ENCODE data around the gene FRYL. TPM values are rescaled to one million over a fixed set of nuclear protein-coding genes. Genes with fewer than 3 reads are reported as not detected.

The FRYL gene
- total RNA-seq, 1 experiment from 2014 or later, result 103 TPM

- no peak for DNase-seq
- no peak overlapping the region for H2AFZ ChIP-seq (ENCODE audit: low read length)
- H3K27me3 ChIP-seq (ENCODE audit: low read length), result no peaks in the 10 kb centered on the region
- H3K4me1 ChIP-seq (ENCODE audit: low read length), result peaks cover 20% of the 10 kb centered on the region
- H3K4me2 ChIP-seq (ENCODE audit: low read depth, low read length, poor library complexity, severe bottlenecking), result no peak overlapping the region
- H3K4me3 ChIP-seq (ENCODE audit: low read length), result no peak overlapping the region
- H4K20me1 ChIP-seq (ENCODE audit: insufficient read depth, low read depth, low read length), result no peaks in the 10 kb centered on the region
- H3K9me3 ChIP-seq (ENCODE audit: low read length), result no peaks in the 10 kb centered on the region
- H3K9ac ChIP-seq (ENCODE audit: low read length), result no peak overlapping the region
- no peaks in the 10 kb centered on the region for H3K9me2 ChIP-seq (replicated peaks; ENCODE audit: insufficient read depth, low read length)
- H3K27ac ChIP-seq (ENCODE audit: low read length), result no peak overlapping the region
- peaks cover 12% of the 10 kb centered on the region; the same call in 1 of the 2 replicates for H3K79me2 ChIP-seq (ENCODE audit: low read length)
- peaks cover 13% of the 10 kb centered on the region; the same call in 1 of the 2 replicates for H3K36me3 ChIP-seq (ENCODE audit: insufficient read depth, low read length)
These were observed 176.0 kb downstream of the FRYL start for GRCh38 chr4:48604041-48604440.

- Histone ChIP-seq H3K79me2 (ENCODE audit: low read length) (peaks cover 12% of the 10 kb centered on the region; the same call in 1 of the 2 replicates), H2AFZ (ENCODE audit: low read length) (no peak overlapping the region)
- DNase-seq, result no peak
These were observed 176.6 kb downstream of the FRYL start for GRCh38 chr4:48603366-48604003.

GRCh38 chr4:48602763-48603162, 177.3 kb downstream of the FRYL start:
- DNase-seq, result no peak
- H3K79me2 ChIP-seq (ENCODE audit: low read length), result peaks cover 12% of the 10 kb centered on the region; the same call in 1 of the 2 replicates

More at GRCh38 chr4:48603366-48604003, 176.6 kb downstream of the FRYL start:
- Histone ChIP-seq H3K27me3 (ENCODE audit: low read length) (no peaks in the 10 kb centered on the region), H4K20me1 (ENCODE audit: insufficient read depth, low read depth, low read length) (no peaks in the 10 kb centered on the region), H3K9me2 (replicated peaks; ENCODE audit: insufficient read depth, low read length) (no peaks in the 10 kb centered on the region), H3K36me3 (ENCODE audit: insufficient read depth, low read length) (peaks cover 9% of the 10 kb centered on the region; the same call in 1 of the 2 replicates), H3K4me2 (ENCODE audit: low read depth, low read length, poor library complexity, severe bottlenecking) (no peak overlapping the region), H3K4me1 (ENCODE audit: low read length) (peaks cover 20% of the 10 kb centered on the region), H3K4me3 (ENCODE audit: low read length) (no peak overlapping the region), H3K27ac (ENCODE audit: low read length) (no peak overlapping the region), H3K9me3 (ENCODE audit: low read length) (no peaks in the 10 kb centered on the region), H3K9ac (ENCODE audit: low read length) (no peak overlapping the region)

GRCh38 chr4:48602222-48602621, 177.9 kb downstream of the FRYL start:
- Histone ChIP-seq H3K4me2 (ENCODE audit: low read depth, low read length, poor library complexity, severe bottlenecking) (no peak overlapping the region), H3K4me1 (ENCODE audit: low read length) (peaks cover 20% of the 10 kb centered on the region), H3K27me3 (ENCODE audit: low read length) (no peaks in the 10 kb centered on the region), H3K79me2 (ENCODE audit: low read length) (peaks cover 12% of the 10 kb centered on the region; the same call in 1 of the 2 replicates), H3K4me3 (ENCODE audit: low read length) (no peak overlapping the region), H3K36me3 (ENCODE audit: insufficient read depth, low read length) (peaks cover 7% of the 10 kb centered on the region; the same call in 1 of the 2 replicates), H3K9ac (ENCODE audit: low read length) (no peak overlapping the region), H3K9me3 (ENCODE audit: low read length) (no peaks in the 10 kb centered on the region), H4K20me1 (ENCODE audit: insufficient read depth, low read depth, low read length) (no peaks in the 10 kb centered on the region), H2AFZ (ENCODE audit: low read length) (no peak overlapping the region), H3K27ac (ENCODE audit: low read length) (no peak overlapping the region), H3K9me2 (replicated peaks; ENCODE audit: insufficient read depth, low read length) (no peaks in the 10 kb centered on the region)
- no peak for DNase-seq

More at GRCh38 chr4:48602763-48603162, 177.3 kb downstream of the FRYL start:
- no peak overlapping the region for H3K27ac ChIP-seq (ENCODE audit: low read length)
- no peak overlapping the region for H3K4me2 ChIP-seq (ENCODE audit: low read depth, low read length, poor library complexity, severe bottlenecking)
- H3K9me3 ChIP-seq (ENCODE audit: low read length), result no peaks in the 10 kb centered on the region
- H3K36me3 ChIP-seq (ENCODE audit: insufficient read depth, low read length), result peaks cover 7% of the 10 kb centered on the region; the same call in 1 of the 2 replicates
- peaks cover 20% of the 10 kb centered on the region for H3K4me1 ChIP-seq (ENCODE audit: low read length)
- H3K27me3 ChIP-seq (ENCODE audit: low read length), result no peaks in the 10 kb centered on the region
- no peaks in the 10 kb centered on the region for H4K20me1 ChIP-seq (ENCODE audit: insufficient read depth, low read depth, low read length)
- no peak overlapping the region for H3K4me3 ChIP-seq (ENCODE audit: low read length)
- no peak overlapping the region for H3K9ac ChIP-seq (ENCODE audit: low read length)
- no peaks in the 10 kb centered on the region for H3K9me2 ChIP-seq (replicated peaks; ENCODE audit: insufficient read depth, low read length)
- no peak overlapping the region for H2AFZ ChIP-seq (ENCODE audit: low read length)

GRCh38 chr4:48596336-48596735, 183.7 kb downstream of the FRYL start:
- Histone ChIP-seq H2AFZ (ENCODE audit: low read length) (no peak overlapping the region), H3K9me3 (ENCODE audit: low read length) (no peaks in the 10 kb centered on the region), H3K9ac (ENCODE audit: low read length) (no peak overlapping the region), H3K4me1 (ENCODE audit: low read length) (peaks cover 5% of the 10 kb centered on the region), H3K9me2 (replicated peaks; ENCODE audit: insufficient read depth, low read length) (no peaks in the 10 kb centered on the region), H3K4me2 (ENCODE audit: low read depth, low read length, poor library complexity, severe bottlenecking) (no peak overlapping the region), H4K20me1 (ENCODE audit: insufficient read depth, low read depth, low read length) (no peaks in the 10 kb centered on the region), H3K79me2 (ENCODE audit: low read length) (peaks cover 12% of the 10 kb centered on the region; the same call in 1 of the 2 replicates), H3K27me3 (ENCODE audit: low read length) (no peaks in the 10 kb centered on the region), H3K36me3 (ENCODE audit: insufficient read depth, low read length) (peaks cover 15% of the 10 kb centered on the region; the same call in 1 of the 2 replicates), H3K4me3 (ENCODE audit: low read length) (no peak overlapping the region), H3K27ac (ENCODE audit: low read length) (no peak overlapping the region)
- DNase-seq, result no peak

GRCh38 chr4:48594180-48594579, 185.9 kb downstream of the FRYL start:
- Histone ChIP-seq H2AFZ (ENCODE audit: low read length) (no peak overlapping the region), H3K79me2 (ENCODE audit: low read length) (0 out of 2 replicates have a peak, but pooled peaks cover 3% of the 10 kb centered on the region), H3K4me3 (ENCODE audit: low read length) (no peak overlapping the region), H3K27ac (ENCODE audit: low read length) (no peak overlapping the region), H3K9me2 (replicated peaks; ENCODE audit: insufficient read depth, low read length) (no peaks in the 10 kb centered on the region), H3K4me2 (ENCODE audit: low read depth, low read length, poor library complexity, severe bottlenecking) (no peak overlapping the region), H4K20me1 (ENCODE audit: insufficient read depth, low read depth, low read length) (no peaks in the 10 kb centered on the region), H3K36me3 (ENCODE audit: insufficient read depth, low read length) (peaks cover 21% of the 10 kb centered on the region; the same call in 1 of the 2 replicates), H3K9ac (ENCODE audit: low read length) (no peak overlapping the region), H3K9me3 (ENCODE audit: low read length) (no peaks in the 10 kb centered on the region), H3K27me3 (ENCODE audit: low read length) (no peaks in the 10 kb centered on the region), H3K4me1 (ENCODE audit: low read length) (no peaks in the 10 kb centered on the region)
- no peak for DNase-seq

GRCh38 chr4:48591372-48591771, 188.7 kb downstream of the FRYL start:
- Histone ChIP-seq H2AFZ (ENCODE audit: low read length) (no peak overlapping the region), H3K9me2 (replicated peaks; ENCODE audit: insufficient read depth, low read length) (no peaks in the 10 kb centered on the region), H3K4me1 (ENCODE audit: low read length) (peaks cover 3% of the 10 kb centered on the region; the same call in 1 of the 2 replicates), H3K27me3 (ENCODE audit: low read length) (no peaks in the 10 kb centered on the region), H3K79me2 (ENCODE audit: low read length) (0 out of 2 replicates have a peak, but pooled peaks cover 3% of the 10 kb centered on the region), H4K20me1 (ENCODE audit: insufficient read depth, low read depth, low read length) (no peaks in the 10 kb centered on the region), H3K4me2 (ENCODE audit: low read depth, low read length, poor library complexity, severe bottlenecking) (no peak overlapping the region), H3K27ac (ENCODE audit: low read length) (no peak overlapping the region), H3K9me3 (ENCODE audit: low read length) (no peaks in the 10 kb centered on the region), H3K36me3 (ENCODE audit: insufficient read depth, low read length) (peaks cover 25% of the 10 kb centered on the region; the same call in 1 of the 2 replicates), H3K9ac (ENCODE audit: low read length) (no peak overlapping the region), H3K4me3 (ENCODE audit: low read length) (no peak overlapping the region)
- DNase-seq, result no peak

GRCh38 chr4:48590884-48591283, 189.2 kb downstream of the FRYL start:
- H3K27ac ChIP-seq (ENCODE audit: low read length), result no peak overlapping the region
- 0 out of 2 replicates have a peak, but pooled peaks cover 3% of the 10 kb centered on the region for H3K79me2 ChIP-seq (ENCODE audit: low read length)
- H3K9me3 ChIP-seq (ENCODE audit: low read length), result no peaks in the 10 kb centered on the region
- DNase-seq, result no peak
- no peaks in the 10 kb centered on the region for H4K20me1 ChIP-seq (ENCODE audit: insufficient read depth, low read depth, low read length)
- H3K4me2 ChIP-seq (ENCODE audit: low read depth, low read length, poor library complexity, severe bottlenecking), result no peak overlapping the region
- H3K9me2 ChIP-seq (replicated peaks; ENCODE audit: insufficient read depth, low read length), result no peaks in the 10 kb centered on the region
- H3K9ac ChIP-seq (ENCODE audit: low read length), result no peak overlapping the region
- H2AFZ ChIP-seq (ENCODE audit: low read length), result no peak overlapping the region
- peaks cover 3% of the 10 kb centered on the region; the same call in 1 of the 2 replicates for H3K4me1 ChIP-seq (ENCODE audit: low read length)
- H3K36me3 ChIP-seq (ENCODE audit: insufficient read depth, low read length), result peaks cover 25% of the 10 kb centered on the region; the same call in 1 of the 2 replicates
- H3K4me3 ChIP-seq (ENCODE audit: low read length), result no peak overlapping the region
- no peaks in the 10 kb centered on the region for H3K27me3 ChIP-seq (ENCODE audit: low read length)

Measured in Karpas-422 (cell line).